Measurements from ENCODE around the gene AGPAT4. TPM values are rescaled to one million over a fixed set of nuclear protein-coding genes. Genes with fewer than 3 reads are reported as not detected.

The AGPAT4 gene
- total and polyA plus RNA-seq, 2 donors (not counting 3 experiments of a cell fraction or from before 2014, with no cell fraction given), result 10.2 to 15.2 TPM

DNA sequence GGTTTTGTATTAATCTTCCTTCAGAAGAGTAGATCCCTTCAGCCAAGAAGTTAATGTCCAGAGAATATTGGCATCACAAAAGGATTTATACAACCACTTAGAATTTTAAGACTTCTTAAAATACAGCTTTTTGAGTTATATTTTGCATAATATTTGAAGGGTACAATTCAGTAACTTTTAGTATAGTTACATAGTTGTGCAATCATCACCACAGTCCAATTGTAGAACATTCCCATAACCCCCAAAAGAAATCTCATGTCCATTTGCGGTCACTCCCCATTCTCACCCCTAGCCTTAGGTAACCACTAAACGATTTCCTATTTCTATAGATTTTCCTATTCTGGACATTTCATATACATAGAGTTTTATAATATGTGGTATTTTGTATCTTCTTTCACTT is 155.9 kb downstream of the AGPAT4 start:
- Histone ChIP-seq H3K9ac (replicated peaks; ENCODE audit: extremely low read depth, insufficient read depth, low read length) (no peak overlapping the region), H3K9me3 (replicated peaks; ENCODE audit: control insufficient read depth, insufficient read depth, low read length) (no peaks in the 10 kb centered on the region), H3K27ac (ENCODE audit: insufficient read depth, low read depth, low read length) (no peak overlapping the region), H2AFZ (ENCODE audit: low read depth, low read length) (no peak overlapping the region), H4K20me1 (replicated peaks; ENCODE audit: control insufficient read depth, extremely low read depth, insufficient read depth, low read length) (no peaks in the 10 kb centered on the region), H3K9me1 (replicated peaks; ENCODE audit: control insufficient read depth, extremely low read depth, insufficient read depth, low read length) (no peaks in the 10 kb centered on the region), H3K4me1 (ENCODE audit: control insufficient read depth, extremely low read depth, insufficient read depth, low read length) (no peaks in the 10 kb centered on the region), H3K36me3 (ENCODE audit: control insufficient read depth in 2 of 2, extremely low read depth in 1 of 2, insufficient read depth in 2 of 2, low read length in 2 of 2) (peaks cover 0 to 6% of the 10 kb centered on the region in 2 experiments), H3K4me2 (ENCODE audit: insufficient read depth, low read length) (no peak overlapping the region), H3K79me2 (ENCODE audit: control insufficient read depth, insufficient read depth, low read length) (no peaks in the 10 kb centered on the region), H3K4me3 (replicated peaks in 1 of 3; ENCODE audit: insufficient read depth in 1 of 3, low read depth in 1 of 3, low read length in 3 of 3) (no peak overlapping the region), H3K27me3 (ENCODE audit: control insufficient read depth in 2 of 2, insufficient read depth in 2 of 2, low read length in 2 of 2) (no peaks in the 10 kb centered on the region)
- DNase-seq (ENCODE audit: low read depth, low spot score) (no peak), FAIRE-seq (no peak)
- ChIA-PET CTCF (no interaction called here), POLR2A (no interaction called here)
- BruUV-seq (replicated peaks), result no TSS peak
- TF ChIP-seq POLR2AphosphoS5 (IDR thresholded peaks at IDR 0.05; ENCODE audit: insufficient read depth, low read depth, low read length) (no peak), POLR2A (IDR thresholded peaks at IDR 0.05; ENCODE audit: low read depth, low read length) (no peak), MYC (IDR thresholded peaks at IDR 0.05; ENCODE audit: low read depth, low read length) (no peak), JUN (IDR thresholded peaks at IDR 0.05; ENCODE audit: borderline replicate concordance, insufficient read depth, insufficient read length, low read depth) (no peak), FOS (IDR thresholded peaks at IDR 0.05; ENCODE audit: borderline replicate concordance, insufficient read depth, low read length) (no peak), GATA2 (IDR thresholded peaks at IDR 0.05; ENCODE audit: insufficient read depth, insufficient read length, low read depth, low read length) (no peak), EZH2 (IDR thresholded peaks at IDR 0.05; ENCODE audit: borderline replicate concordance, low read depth, low read length, severe bottlenecking) (no peak)
- TF ChIP-seq, protein P1, sequence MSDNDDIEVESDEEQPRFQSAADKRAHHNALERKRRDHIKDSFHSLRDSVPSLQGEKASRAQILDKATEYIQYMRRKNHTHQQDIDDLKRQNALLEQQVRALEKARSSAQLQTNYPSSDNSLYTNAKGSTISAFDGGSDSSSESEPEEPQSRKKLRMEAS (IDR thresholded peaks at IDR 0.05; ENCODE audit: insufficient read depth, insufficient read length), result no peak
- TF ChIP-seq, protein P2, sequence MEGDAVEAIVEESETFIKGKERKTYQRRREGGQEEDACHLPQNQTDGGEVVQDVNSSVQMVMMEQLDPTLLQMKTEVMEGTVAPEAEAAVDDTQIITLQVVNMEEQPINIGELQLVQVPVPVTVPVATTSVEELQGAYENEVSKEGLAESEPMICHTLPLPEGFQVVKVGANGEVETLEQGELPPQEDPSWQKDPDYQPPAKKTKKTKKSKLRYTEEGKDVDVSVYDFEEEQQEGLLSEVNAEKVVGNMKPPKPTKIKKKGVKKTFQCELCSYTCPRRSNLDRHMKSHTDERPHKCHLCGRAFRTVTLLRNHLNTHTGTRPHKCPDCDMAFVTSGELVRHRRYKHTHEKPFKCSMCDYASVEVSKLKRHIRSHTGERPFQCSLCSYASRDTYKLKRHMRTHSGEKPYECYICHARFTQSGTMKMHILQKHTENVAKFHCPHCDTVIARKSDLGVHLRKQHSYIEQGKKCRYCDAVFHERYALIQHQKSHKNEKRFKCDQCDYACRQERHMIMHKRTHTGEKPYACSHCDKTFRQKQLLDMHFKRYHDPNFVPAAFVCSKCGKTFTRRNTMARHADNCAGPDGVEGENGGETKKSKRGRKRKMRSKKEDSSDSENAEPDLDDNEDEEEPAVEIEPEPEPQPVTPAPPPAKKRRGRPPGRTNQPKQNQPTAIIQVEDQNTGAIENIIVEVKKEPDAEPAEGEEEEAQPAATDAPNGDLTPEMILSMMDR (IDR thresholded peaks at IDR 0.05; ENCODE audit: extremely low read depth in 1 of 2, insufficient read depth in 1 of 2, low read depth in 1 of 2, low read length in 2 of 2), result no peak
- intact Hi-C loops (cut with micrococcal nuclease) (no loop called here), dilution Hi-C loops (cut with MboI; ENCODE audit: extremely low pct_ligation_motif_present, low sequenced_read_pairs) (no loop called here)
